Measurements from ENCODE around the gene RPTOR. TPM values are rescaled to one million over a fixed set of nuclear protein-coding genes. Genes with fewer than 3 reads are reported as not detected.
A peak's percentile ranks its signal among the peaks of the same experiment; 100 is the strongest.

The RPTOR gene
- total RNA-seq, 1 experiment from 2014 or later, result 27.0 TPM

GRCh38 chr17:80660527-80661198, 116.0 kb downstream of the RPTOR start:
- no peaks in the 10 kb centered on the region for H3K36me3 ChIP-seq
- DNase-seq (ENCODE audit: low read depth in 1 of 2, low spot score in 2 of 2), result no peak
- no peak overlapping the region for H3K4me3 ChIP-seq
- no peaks in the 10 kb centered on the region for H3K27me3 ChIP-seq (replicated peaks)
- peaks cover 4% of the 10 kb centered on the region; the same call in 1 of the 2 replicates for H3K9me3 ChIP-seq (replicated peaks)
- H3K4me1 ChIP-seq (replicated peaks), result no peaks in the 10 kb centered on the region
- no peak overlapping the region for H3K27ac ChIP-seq

- Histone ChIP-seq H3K4me1 (replicated peaks) (no peaks in the 10 kb centered on the region), H3K9me3 (replicated peaks) (peaks cover under 1% of the 10 kb centered on the region; the same call in 1 of the 2 replicates), H3K27ac (no peak overlapping the region), H3K36me3 (no peaks in the 10 kb centered on the region; the same call in 1 of the 2 replicates), H3K27me3 (replicated peaks) (no peaks in the 10 kb centered on the region), H3K4me3 (no peak overlapping the region)
- DNase-seq (ENCODE audit: low read depth in 1 of 2, low spot score in 2 of 2), result no peak
These were observed 117.9 kb downstream of the RPTOR start for GRCh38 chr17:80662557-80662956.

DNA sequence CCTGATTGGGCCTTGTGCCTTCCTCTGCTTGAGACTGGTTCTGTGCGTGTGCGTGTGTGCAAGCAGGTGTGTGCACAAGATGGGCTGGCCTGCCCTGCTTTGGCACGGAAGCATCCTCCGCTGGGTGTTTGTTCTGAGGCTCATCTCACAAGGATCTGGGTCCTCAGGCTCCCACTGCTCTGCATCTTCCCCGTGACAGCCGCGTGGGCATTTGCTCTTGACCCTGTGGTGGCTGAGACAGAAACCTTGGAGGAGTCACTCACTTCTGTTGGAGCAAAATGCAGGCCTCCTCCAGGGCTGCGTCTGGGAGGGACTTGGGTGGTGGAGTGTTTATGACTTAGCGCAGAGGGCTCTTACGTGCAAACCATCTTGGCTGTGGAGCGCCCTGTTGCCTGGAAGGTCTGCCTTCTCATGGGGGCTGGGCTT, 119.2 kb downstream of the RPTOR start:
- H3K9me3 ChIP-seq (replicated peaks), result no peaks in the 10 kb centered on the region
- H3K27ac ChIP-seq, result no peak overlapping the region
- no peak for DNase-seq (ENCODE audit: low read depth in 1 of 2, low spot score in 2 of 2)
- H3K4me1 ChIP-seq (replicated peaks), result no peaks in the 10 kb centered on the region
- no peaks in the 10 kb centered on the region for H3K27me3 ChIP-seq (replicated peaks)
- H3K36me3 ChIP-seq, result no peaks in the 10 kb centered on the region; the same call in 1 of the 2 replicates
- no peak overlapping the region for H3K4me3 ChIP-seq

- Histone ChIP-seq H3K36me3 (no peaks in the 10 kb centered on the region; the same call in 1 of the 2 replicates), H3K27me3 (replicated peaks) (no peaks in the 10 kb centered on the region), H3K4me3 (no peak overlapping the region), H3K9me3 (replicated peaks) (no peaks in the 10 kb centered on the region), H3K4me1 (replicated peaks) (no peaks in the 10 kb centered on the region), H3K27ac (no peak overlapping the region)
- no peak for DNase-seq (ENCODE audit: low read depth in 1 of 2, low spot score in 2 of 2)
These were observed 119.7 kb downstream of the RPTOR start for GRCh38 chr17:80664217-80664790.

- no peak overlapping the region for H3K27ac ChIP-seq
- H3K9me3 ChIP-seq (replicated peaks), result no peaks in the 10 kb centered on the region
- DNase-seq (ENCODE audit: low read depth in 1 of 2, low spot score in 2 of 2), result no peak
- no peak overlapping the region for H3K4me3 ChIP-seq
- H3K4me1 ChIP-seq (replicated peaks), result no peaks in the 10 kb centered on the region
- H3K36me3 ChIP-seq, result no peaks in the 10 kb centered on the region; the same call in 1 of the 2 replicates
- H3K27me3 ChIP-seq (replicated peaks), result no peaks in the 10 kb centered on the region
These were observed 121.2 kb downstream of the RPTOR start for GRCh38 chr17:80665792-80666191.

- Histone ChIP-seq H3K27ac (no peak overlapping the region), H3K9me3 (replicated peaks) (no peaks in the 10 kb centered on the region), H3K27me3 (replicated peaks) (no peaks in the 10 kb centered on the region), H3K36me3 (peaks cover 3% of the 10 kb centered on the region; the same call in 1 of the 2 replicates), H3K4me3 (no peak overlapping the region), H3K4me1 (replicated peaks) (0 out of 2 replicates have a peak, but pooled peaks cover 3% of the 10 kb centered on the region)
- DNase-seq (ENCODE audit: low read depth in 1 of 2, low spot score in 2 of 2), result no peak
These were observed 122.2 kb downstream of the RPTOR start for GRCh38 chr17:80666867-80667266.

GRCh38 chr17:80667462-80668277, 123.0 kb downstream of the RPTOR start:
- Histone ChIP-seq H3K27me3 (replicated peaks) (no peaks in the 10 kb centered on the region), H3K4me1 (replicated peaks) (peaks cover 6% of the 10 kb centered on the region; the same call in 1 of the 2 replicates), H3K9me3 (replicated peaks) (no peaks in the 10 kb centered on the region), H3K4me3 (no peak overlapping the region), H3K36me3 (peaks cover 3% of the 10 kb centered on the region; the same call in 1 of the 2 replicates), H3K27ac (no peak overlapping the region)
- DNase-seq (ENCODE audit: low read depth in 1 of 2, low spot score in 2 of 2), result no peak

- peaks cover 14% of the 10 kb centered on the region for H3K4me1 ChIP-seq (replicated peaks)
These were observed 123.9 kb downstream of the RPTOR start for GRCh38 chr17:80668375-80669148.

DNA sequence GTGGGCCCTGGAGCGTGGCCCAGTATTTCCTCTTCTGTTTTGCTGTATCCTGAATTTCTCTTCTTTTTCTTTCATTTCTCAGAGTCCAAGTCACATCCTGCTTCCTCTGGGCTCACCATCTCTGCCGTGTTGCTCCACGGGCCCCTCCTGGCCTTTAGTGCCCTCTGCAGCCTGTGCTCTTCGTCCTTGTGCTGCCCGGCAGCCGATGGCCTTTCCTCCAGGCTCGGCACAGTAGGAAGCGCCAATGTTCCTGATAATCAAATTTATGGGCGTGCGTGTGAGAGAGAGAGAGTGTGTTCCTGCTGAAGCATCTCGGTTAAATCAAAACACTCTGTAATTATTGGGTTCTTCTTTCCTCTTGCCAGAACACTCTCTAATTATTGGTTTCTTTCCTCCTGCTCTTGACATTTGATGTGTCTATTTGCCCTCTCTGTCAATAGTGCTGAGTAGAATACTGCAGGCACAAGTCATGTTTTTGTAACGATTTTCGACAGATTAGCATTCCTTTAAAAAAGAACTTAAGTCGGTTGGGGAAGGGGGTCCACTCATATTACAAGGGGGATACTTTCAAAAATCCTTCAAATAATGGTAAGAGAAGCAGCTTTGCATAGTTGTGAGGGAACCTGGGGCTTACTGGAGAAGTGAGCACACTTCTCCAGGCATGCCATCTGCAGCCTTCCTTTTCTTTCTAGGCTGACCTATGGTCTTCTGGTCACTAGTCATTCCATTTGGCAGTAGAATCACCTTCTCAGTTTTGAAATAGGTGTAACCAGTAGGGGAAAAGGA, 126.6 kb downstream of the RPTOR start:
- DNase-seq (ENCODE audit: low read depth in 1 of 2, low spot score in 2 of 2), result no peak
- peaks cover 3% of the 10 kb centered on the region; the same call in 1 of the 2 replicates for H3K36me3 ChIP-seq
- no peaks in the 10 kb centered on the region for H3K9me3 ChIP-seq (replicated peaks)

More at GRCh38 chr17:80668375-80669148, 123.9 kb downstream of the RPTOR start:
- DNase-seq (ENCODE audit: low read depth in 1 of 2, low spot score in 2 of 2), result no peak
- no peak overlapping the region for H3K4me3 ChIP-seq
- no peaks in the 10 kb centered on the region for H3K9me3 ChIP-seq (replicated peaks)
- H3K27ac ChIP-seq, result no peak overlapping the region
- peaks cover 3% of the 10 kb centered on the region; the same call in 1 of the 2 replicates for H3K36me3 ChIP-seq
- no peaks in the 10 kb centered on the region for H3K27me3 ChIP-seq (replicated peaks)

GRCh38 chr17:80671825-80672110, 127.1 kb downstream of the RPTOR start:
- Histone ChIP-seq H3K27ac (no peak overlapping the region), H3K4me3 (no peak overlapping the region), H3K9me3 (replicated peaks) (no peaks in the 10 kb centered on the region), H3K36me3 (peaks cover 3% of the 10 kb centered on the region; the same call in 1 of the 2 replicates), H3K4me1 (replicated peaks) (peaks cover 18% of the 10 kb centered on the region), H3K27me3 (replicated peaks) (no peaks in the 10 kb centered on the region)
- no peak for DNase-seq (ENCODE audit: low read depth in 1 of 2, low spot score in 2 of 2)

More for the DNA sequence above, 126.6 kb downstream of the RPTOR start:
- H3K27ac ChIP-seq, result no peak overlapping the region
- no peak overlapping the region for H3K4me3 ChIP-seq
- H3K4me1 ChIP-seq (replicated peaks), result peaks cover 18% of the 10 kb centered on the region
- H3K27me3 ChIP-seq (replicated peaks), result no peaks in the 10 kb centered on the region

DNA sequence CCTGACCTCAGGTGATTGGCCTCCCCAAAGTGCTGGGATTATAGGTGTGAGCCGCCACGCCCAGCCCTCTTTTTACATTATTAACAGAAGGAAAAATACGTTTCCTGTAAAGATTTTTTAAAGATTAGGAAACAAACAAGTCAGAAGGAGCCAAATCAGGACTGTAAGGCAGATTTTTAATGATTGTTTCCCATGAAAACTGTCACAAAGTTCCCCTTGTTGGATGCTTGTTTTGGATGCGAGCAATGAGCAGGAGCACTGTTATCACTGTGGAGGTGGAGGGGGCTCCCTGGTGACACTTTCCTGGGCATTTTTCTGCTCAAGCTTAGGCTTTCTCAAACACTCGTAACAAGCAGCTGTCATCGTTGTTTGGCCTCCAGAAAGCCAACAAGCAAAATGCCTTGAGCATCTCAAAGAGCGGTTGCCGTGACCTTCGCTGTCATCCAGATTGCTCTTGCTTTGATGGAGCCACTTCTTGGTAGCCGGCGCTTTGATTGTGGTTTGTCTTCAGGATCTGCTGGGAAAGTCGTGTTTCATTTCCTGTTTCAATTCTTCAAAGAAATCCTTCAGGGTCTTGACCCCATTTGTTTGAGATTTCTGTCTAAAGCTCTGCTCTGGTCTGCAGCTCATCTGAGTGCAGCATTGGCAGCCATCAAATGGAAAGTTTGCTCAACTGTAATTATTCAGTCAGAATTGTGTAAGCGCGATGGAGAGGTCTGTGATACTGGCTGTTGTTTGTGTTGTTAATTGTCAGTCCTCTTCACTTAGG, 128.7 kb downstream of the RPTOR start:
- Histone ChIP-seq H3K27me3 (replicated peaks) (no peaks in the 10 kb centered on the region), H3K4me1 (replicated peaks) (peaks cover 32% of the 10 kb centered on the region), H3K36me3 (peaks cover 3% of the 10 kb centered on the region; the same call in 1 of the 2 replicates), H3K9me3 (replicated peaks) (no peaks in the 10 kb centered on the region), H3K4me3 (no peak overlapping the region), H3K27ac (no peak overlapping the region)
- DNase-seq (ENCODE audit: low read depth in 1 of 2, low spot score in 2 of 2), result peak in 1 of 2 experiments; percentile 36

- no peak overlapping the region for H3K4me3 ChIP-seq
- DNase-seq (ENCODE audit: low read depth in 1 of 2, low spot score in 2 of 2), result no peak
These were observed 130.9 kb downstream of the RPTOR start for GRCh38 chr17:80675438-80676095.

More at GRCh38 chr17:80675438-80676095, 130.9 kb downstream of the RPTOR start:
- Histone ChIP-seq H3K36me3 (peaks cover 3% of the 10 kb centered on the region; the same call in 1 of the 2 replicates), H3K27me3 (replicated peaks) (no peaks in the 10 kb centered on the region), H3K27ac (no peak overlapping the region), H3K9me3 (replicated peaks) (no peaks in the 10 kb centered on the region), H3K4me1 (replicated peaks) (peaks cover 52% of the 10 kb centered on the region)

All from SJSA1 (cell line).